Upper lobe of right lung (tissue), 1 donor: ENCODE results near the gene MAPKAP1. TPM values are rescaled to one million over a fixed set of nuclear protein-coding genes. Genes with fewer than 3 reads are reported as not detected.

Experiments used
- ATAC-seq: fragments of 200-7000 bp; cut with Tn5 transposase; one replicate; pipeline ENCODE4 v1.9.1; 2020; ENCODE audit warnings: mild to moderate bottlenecking, moderate library complexity
- DNase-seq: peaks from one replicate; pipeline ENCODE4 v3.0.0-alpha.2; 2020
- H3K27ac ChIP-seq: fragments of 200-600 bp; one replicate; pipeline ENCODE4 v1.8.0; 2022
- H3K27me3 ChIP-seq: fragments of 200-600 bp; one replicate; pipeline ENCODE4 v1.8.0; 2022; ENCODE audit warnings: mild to moderate bottlenecking
- H3K36me3 ChIP-seq: fragments of 200-600 bp; one replicate; pipeline ENCODE4 v1.8.0; 2022
- H3K4me1 ChIP-seq: fragments of 200-600 bp; one replicate; pipeline ENCODE4 v1.8.0; 2022
- H3K4me3 ChIP-seq: fragments of 200-600 bp; one replicate; pipeline ENCODE4 v1.8.0; 2022; ENCODE audit warnings: mild to moderate bottlenecking
- H3K9me3 ChIP-seq: fragments of 200-600 bp; one replicate; pipeline ENCODE4 v1.8.0; 2022
- intact Hi-C: fragments of 100-400 bp; cut with DNase I; formaldehyde crosslinking; loops from one replicate; pipeline ENCODE4 v1.11.0; 2022
- long read RNA-seq: library from polyadenylated mRNA; unstranded; transcript quantifications from one replicate; pipeline ENCODE4 v2.0.0, GENCODE V29; 2021
- total RNA-seq: library from RNA; stranded (reverse); fragmentation: NEBNext Ultra II Directional; extraction: Animal tissue kit (Norgen Biotek cat#: 25700); gene quantifications from one replicate; pipeline ENCODE4 v1.2.1, GENCODE V29; 2021
- TF ChIP-seq, protein P1 (sequence below): fragments of 200-600 bp; IDR thresholded peaks from one replicate; pipeline ENCODE4 v1.8.0; 2022; ENCODE audit warnings: antibody characterized with exemption
- donor health status: DM: no; HTN: yes; CAD: no; lungs with severe emphysema.

MAPKAP1 gene
- total RNA-seq = 76.8 TPM
- long read RNA-seq, transcript MAPKAP1-201 (12 exons, 3,395 nt) = major isoform, 88 of 162 reads
- long read RNA-seq, transcript MAPKAP1-202 (11 exons, 3,256 nt) = minor isoform, 24 of 162 reads
- long read RNA-seq, partial matches to known transcripts = 7 of 162 reads
- long read RNA-seq, other reads (novel, unspliced or antisense) = 37 of 162 reads

DNA sequence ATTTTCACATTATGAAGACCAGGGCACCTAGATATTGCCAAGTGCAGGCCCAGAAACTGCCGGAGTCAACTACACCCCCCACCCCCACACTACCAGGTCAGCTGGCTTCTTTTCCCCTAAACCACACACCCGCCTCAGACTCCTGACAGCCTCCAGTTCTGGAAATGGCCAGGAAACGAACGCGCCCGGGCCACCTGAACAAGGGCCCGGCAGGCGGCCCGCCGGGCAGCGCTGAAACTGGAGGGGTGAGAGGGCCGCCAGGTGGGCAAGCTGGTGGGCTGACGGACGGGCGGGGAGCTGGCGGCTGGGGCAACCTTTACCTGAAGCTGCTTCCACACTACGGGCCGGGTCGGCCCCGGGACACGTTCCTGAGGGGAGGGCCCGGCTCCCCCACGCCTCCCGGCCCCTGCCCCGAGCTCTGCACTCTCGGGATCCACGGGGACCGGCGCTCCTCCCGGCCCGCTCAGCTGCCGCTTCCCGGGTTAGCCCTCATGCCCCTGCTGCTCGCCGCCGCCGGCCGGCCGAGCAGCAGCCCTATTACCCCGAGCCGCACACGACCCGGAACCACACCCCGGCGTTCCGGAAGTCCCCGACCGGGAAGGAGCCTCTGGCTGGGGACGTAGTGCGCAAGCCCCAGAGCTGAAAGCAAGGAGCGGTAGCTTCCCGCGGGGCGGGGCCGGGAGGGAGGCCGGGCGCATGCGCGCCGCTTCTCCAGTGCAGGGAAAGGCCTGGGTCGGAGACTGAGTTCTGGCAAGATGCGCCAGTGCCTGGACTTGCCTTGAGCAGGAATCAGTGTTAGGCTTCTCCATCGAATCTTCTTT lies at the start of gene MAPKAP1:
MAPKAP1 (minus strand) TSS at position 558 of the 821 bp plus-strand sequence. CDS start 34,634 bp downstream, outside the sequence.
- Histone ChIP-seq H3K27ac (peak within 1 kb of the TSS; percentile 94), H3K36me3 (no peaks in the 10 kb centered on the region), H3K4me3 (peak within 1 kb of the TSS; percentile 97), H3K27me3 (no peaks in the 10 kb centered on the region), H3K4me1 (peaks cover 15% of the 10 kb centered on the region), H3K9me3 (no peaks in the 10 kb centered on the region)
- intact Hi-C loops = no loop called here
- TF ChIP-seq, protein P1, sequence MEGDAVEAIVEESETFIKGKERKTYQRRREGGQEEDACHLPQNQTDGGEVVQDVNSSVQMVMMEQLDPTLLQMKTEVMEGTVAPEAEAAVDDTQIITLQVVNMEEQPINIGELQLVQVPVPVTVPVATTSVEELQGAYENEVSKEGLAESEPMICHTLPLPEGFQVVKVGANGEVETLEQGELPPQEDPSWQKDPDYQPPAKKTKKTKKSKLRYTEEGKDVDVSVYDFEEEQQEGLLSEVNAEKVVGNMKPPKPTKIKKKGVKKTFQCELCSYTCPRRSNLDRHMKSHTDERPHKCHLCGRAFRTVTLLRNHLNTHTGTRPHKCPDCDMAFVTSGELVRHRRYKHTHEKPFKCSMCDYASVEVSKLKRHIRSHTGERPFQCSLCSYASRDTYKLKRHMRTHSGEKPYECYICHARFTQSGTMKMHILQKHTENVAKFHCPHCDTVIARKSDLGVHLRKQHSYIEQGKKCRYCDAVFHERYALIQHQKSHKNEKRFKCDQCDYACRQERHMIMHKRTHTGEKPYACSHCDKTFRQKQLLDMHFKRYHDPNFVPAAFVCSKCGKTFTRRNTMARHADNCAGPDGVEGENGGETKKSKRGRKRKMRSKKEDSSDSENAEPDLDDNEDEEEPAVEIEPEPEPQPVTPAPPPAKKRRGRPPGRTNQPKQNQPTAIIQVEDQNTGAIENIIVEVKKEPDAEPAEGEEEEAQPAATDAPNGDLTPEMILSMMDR = no peak
- ATAC-seq (peak; percentile 100), DNase-seq (peak; percentile 99)

DNA sequence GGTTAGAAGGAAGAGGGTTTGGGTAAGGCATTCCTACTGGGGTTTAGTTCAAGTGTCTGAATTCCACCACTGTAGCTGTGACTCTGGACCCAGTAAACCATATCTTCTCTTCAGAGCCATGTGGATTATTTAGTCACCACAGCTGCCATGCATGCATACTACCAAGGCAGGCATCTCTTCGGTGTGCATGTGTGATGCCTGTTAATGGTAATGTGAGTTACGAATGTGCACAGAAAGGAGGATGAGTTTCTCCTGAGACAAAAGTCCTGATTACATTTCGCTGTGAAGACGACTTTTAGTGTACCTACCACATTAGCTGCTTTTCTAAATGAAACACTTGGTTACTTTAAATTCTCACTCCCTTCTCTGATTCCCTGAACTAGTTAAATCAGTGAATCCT lies 49.5 kb upstream of the MAPKAP1 start:
- H3K4me3 ChIP-seq = no peak overlapping the region
- DNase-seq (no peak), ATAC-seq (no peak)
- intact Hi-C loops = no loop called here
- H3K27me3 ChIP-seq = no peaks in the 10 kb centered on the region
- H3K9me3 ChIP-seq = no peaks in the 10 kb centered on the region
- peaks cover 14% of the 10 kb centered on the region for H3K4me1 ChIP-seq
- H3K36me3 ChIP-seq = no peaks in the 10 kb centered on the region
- H3K27ac ChIP-seq = no peak overlapping the region
- TF ChIP-seq, protein P1 = no peak

DNA sequence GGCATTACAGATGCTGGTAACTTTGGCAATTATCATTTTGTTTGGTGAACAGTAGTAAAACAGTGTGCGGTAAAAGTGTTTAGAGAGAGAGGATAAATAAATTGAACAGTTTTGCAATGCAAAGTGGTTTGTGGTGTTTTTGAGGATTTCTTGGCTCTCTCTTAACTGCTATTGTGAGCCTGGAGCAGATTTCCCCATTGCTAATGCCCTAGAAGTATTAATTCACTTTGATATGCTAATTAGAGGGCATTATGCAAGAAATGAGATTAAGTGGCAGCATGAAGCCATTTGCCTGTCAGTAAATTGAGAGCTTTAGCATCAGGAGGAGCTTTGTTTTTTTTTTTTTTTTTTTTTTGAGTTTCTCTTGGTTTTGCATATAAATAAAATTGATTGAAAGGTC lies 48.3 kb upstream of the MAPKAP1 start:
- no peaks in the 10 kb centered on the region for H3K9me3 ChIP-seq
- TF ChIP-seq, protein P1 = no peak
- H3K27ac ChIP-seq = no peak overlapping the region
- H3K4me3 ChIP-seq = no peak overlapping the region
- no peak for ATAC-seq
- no peaks in the 10 kb centered on the region for H3K36me3 ChIP-seq
- H3K27me3 ChIP-seq = no peaks in the 10 kb centered on the region
- peaks cover 18% of the 10 kb centered on the region for H3K4me1 ChIP-seq
- no peak for DNase-seq
- intact Hi-C loops = no loop called here

DNA sequence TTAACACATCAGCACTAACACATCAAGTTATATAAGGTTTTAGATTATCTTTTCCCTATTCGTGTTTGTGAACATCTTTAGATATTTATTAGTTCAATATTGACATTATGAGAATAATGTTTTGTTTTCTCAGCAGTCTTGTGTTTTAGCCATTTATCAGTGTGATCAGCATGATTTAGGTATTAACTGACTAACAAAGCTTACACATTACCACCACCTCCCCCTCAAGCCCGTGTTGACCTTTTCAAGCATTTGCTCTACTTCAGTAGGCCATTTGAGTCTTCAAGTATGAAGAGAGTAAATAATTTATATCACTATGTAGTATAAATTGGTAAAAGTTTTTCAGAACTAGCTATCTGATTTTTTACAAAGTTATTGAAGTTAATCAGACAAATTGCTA lies 47.1 kb upstream of the MAPKAP1 start:
- no peak overlapping the region for H3K27ac ChIP-seq
- no peaks in the 10 kb centered on the region for H3K27me3 ChIP-seq
- intact Hi-C loops = no loop called here
- H3K36me3 ChIP-seq = no peaks in the 10 kb centered on the region
- H3K9me3 ChIP-seq = no peaks in the 10 kb centered on the region
- peaks cover 27% of the 10 kb centered on the region for H3K4me1 ChIP-seq
- no peak for DNase-seq
- H3K4me3 ChIP-seq = no peak overlapping the region
- TF ChIP-seq, protein P1 = no peak
- ATAC-seq = no peak

DNA sequence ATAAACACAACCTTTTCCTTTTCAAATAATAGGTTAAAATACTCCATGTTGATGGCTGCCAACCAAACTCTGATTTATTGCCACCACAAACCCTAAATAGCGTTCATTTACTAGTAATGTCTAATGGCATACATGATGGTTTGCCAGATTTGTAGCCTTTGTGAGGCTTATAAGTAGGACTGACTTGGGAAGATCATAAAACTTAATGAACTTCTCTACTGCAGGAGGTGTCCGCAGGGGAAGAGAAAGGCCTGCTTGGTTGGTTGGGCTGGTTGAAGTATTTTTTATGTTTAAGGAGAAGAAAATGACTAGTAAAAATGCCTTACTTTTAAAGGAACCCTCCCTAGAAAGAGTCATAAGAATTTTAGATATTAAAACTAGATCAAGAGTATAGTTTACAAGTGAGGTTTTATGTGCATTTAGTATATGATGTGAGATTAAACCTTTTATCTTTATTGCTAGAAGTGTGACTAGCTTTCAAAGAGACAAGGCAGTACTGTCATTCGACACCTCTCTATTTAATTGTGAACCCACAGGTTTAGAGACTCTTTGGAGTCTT lies 45.1 kb upstream of the MAPKAP1 start:
- intact Hi-C loops = no loop called here
- no peak for ATAC-seq

More for the DNA sequence above, 45.1 kb upstream of the MAPKAP1 start:
- DNase-seq = no peak
- H3K9me3 ChIP-seq = no peaks in the 10 kb centered on the region
- H3K27me3 ChIP-seq = no peaks in the 10 kb centered on the region
- TF ChIP-seq, protein P1 = no peak
- H3K4me1 ChIP-seq = peaks cover 24% of the 10 kb centered on the region
- no peaks in the 10 kb centered on the region for H3K36me3 ChIP-seq
- no peak overlapping the region for H3K4me3 ChIP-seq
- H3K27ac ChIP-seq = no peak overlapping the region
